ENCODE results near the gene CFAP68.
A peak's percentile ranks its signal among the peaks of the same experiment; 100 is the strongest.
"Not testable (repeated sequence)": the region's sequence is repeated elsewhere in the genome, so short reads cannot be mapped to it uniquely, and the experiment has no call there.

The CFAP68 gene

DNA sequence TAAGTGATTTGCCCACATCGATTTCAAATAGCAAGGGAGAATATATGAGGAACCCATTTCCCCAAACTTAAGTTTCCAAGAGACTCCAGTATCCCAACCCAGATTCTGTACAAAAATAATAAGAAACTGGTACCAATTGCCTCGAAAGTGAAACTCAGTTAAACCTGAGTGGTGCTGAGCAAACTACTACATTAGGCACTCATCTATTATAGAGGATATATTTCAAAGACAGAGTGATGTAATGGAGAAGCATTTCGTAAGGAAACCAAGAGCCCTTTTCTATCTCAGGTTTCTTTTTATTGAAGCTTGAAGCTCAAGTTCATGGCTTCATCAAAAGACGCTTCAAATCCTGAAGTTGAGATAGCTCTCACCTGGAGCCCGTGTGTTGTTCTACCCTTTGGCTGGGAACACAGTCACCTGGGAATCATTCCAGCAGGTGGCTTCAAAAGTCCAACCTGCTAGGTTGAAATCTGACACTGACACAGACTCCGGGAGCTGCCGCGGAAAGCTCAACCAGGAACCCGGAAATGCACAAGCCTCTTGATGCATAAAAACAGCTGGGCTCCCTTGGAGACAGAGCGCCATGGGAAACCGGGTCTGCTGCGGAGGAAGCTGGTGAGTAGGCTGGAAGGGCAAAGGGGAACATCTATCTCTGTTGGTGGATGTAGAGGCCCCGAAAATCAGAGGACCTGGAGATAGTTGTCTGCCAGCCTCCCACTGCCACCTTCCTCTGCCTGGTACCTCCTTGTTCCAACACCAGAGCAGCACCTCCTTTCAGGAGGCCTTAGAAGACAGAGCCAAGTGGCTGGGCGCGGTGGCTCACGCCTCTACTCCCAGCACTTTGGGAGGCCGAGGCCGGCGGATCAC lies 39.3 kb downstream of the CFAP68 start, which contains the start of gene C11orf52:
Gene C11orf52, plus strand, starts transcription at position 524 of the 867 bp plus-strand sequence. Its CDS starts 60 bp downstream, at position 584.
- DNase-seq = no peak

DNA sequence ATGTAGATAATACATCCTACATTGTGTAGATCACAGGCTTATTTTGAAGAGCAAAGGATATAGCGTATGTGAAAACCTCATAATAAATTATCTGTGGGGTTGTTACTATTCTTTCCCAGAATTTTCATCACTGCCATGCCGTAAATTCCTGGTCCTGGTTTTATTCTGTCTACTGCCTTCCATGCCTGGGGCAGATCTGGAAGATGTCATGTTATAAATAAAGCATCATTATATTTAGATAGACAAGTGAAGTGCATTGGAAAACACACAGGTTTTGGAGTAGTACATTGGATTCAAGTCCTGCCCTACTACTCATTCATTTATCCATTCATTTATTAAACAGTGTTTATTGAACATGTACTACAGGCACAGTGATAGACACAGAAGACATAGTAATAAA lies 41.6 kb downstream of the CFAP68 start:
- no peak for DNase-seq

DNA sequence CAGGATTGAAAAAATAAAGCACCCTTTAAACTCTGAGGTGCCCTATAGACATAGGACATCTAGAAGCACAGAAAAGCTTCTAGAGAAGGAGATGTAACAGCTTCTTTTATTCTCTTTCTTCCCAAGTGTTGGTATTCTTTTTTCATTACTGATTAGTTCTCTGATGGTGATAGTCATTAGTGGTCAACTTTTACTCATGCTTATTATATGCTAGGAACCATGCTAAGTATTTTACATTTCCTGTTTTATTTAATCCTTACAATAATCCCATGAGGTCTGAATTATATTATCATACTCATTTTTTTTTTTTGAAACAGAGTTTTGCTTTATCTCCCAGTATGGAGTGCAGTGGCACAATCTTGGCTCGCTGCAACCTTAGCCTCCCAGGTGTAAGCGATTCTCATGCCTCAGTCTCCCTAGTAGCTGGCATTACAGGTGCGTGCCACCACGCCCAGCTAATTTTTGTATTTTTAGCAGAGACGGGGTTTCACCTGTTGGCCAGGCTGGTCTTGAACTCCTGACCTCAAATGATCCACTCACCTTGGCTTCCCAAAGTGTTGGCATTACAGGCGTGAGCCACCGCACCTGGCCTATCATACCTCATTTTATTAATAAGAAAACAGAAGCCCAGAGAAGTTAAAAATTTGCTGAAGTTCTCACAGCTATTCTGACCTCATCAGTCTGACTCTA lies 42.3 kb downstream of the CFAP68 start:
- DNase-seq = no peak

DNA sequence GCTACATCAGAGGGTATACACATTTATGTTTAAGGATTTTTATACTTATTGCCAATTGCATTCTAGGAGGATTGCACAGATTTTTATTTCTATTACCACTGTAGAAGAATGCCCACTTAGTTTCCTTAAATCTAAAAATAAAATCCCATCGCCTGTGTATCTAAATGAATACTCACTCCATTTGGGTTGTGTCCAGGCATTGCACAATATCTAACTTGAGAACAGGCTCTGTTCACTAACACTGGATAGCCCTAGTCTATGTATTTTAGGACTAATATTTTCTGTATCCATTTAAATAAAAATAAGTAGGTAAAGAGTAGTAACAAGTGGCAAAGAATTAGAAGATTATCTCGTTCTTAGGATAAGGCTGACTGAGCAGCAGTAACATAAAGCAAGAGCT lies 43.5 kb downstream of the CFAP68 start:
- no peak for DNase-seq

DNA sequence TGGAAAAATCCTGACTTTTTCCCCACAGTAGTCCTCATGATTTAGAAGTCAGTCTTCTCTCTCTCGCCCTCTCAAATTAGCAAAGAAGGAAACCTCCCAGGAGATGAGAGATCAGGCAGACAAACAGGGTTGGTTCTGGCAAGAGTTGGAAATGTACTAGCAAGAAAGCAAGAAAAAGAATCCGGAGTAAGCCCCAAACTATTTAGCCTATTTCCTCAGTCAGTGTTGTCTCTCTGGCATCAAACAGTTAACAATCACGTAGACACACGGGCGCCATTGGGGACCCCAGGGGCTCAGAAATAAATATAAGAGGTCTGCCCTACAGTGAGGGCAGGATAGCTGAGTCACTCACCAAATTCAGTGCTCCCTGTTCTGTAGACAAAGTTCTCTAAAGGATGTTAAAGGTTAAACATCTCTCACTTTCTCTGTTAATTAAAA lies 44.0 kb downstream of the CFAP68 start:
- no peak for DNase-seq

DNA sequence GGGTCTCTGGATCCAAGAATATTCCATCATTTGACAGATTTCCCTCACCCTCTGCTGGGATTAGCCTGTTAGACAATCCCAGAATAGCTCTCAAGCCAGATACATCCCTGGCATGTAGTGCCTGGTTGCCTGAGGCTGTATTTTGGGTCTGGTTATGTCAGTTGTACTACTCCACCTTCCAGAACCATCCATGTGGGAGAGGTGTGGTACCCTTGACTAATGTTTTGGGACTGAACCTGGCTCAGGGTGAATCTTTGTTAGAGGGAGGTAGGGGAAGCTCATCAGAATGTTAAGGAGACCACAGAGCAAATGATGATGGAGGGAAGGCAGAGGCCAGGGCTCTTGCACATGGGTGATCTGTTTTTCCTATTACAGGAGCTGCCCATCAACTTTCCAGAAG lies 44.6 kb downstream of the CFAP68 start:
- DNase-seq = no peak

DNA sequence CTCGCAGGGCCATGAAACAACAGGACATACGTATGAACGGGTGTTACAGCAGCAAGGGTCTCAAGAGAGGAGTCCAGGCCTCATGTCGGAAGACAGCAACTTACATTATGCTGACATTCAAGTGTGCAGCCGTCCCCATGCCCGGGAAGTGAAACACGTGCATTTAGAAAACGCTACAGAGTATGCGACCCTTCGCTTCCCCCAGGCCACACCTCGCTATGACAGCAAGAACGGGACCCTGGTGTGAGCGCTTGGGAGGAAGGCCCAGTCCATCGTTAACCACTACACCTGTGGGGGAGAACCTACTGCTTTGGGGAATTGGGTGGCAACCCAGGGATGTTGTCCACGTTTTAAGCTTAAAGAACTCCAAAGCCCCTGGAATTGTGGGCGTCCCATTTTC lies 46.6 kb downstream of the CFAP68 start:
- no peak for DNase-seq

DNA sequence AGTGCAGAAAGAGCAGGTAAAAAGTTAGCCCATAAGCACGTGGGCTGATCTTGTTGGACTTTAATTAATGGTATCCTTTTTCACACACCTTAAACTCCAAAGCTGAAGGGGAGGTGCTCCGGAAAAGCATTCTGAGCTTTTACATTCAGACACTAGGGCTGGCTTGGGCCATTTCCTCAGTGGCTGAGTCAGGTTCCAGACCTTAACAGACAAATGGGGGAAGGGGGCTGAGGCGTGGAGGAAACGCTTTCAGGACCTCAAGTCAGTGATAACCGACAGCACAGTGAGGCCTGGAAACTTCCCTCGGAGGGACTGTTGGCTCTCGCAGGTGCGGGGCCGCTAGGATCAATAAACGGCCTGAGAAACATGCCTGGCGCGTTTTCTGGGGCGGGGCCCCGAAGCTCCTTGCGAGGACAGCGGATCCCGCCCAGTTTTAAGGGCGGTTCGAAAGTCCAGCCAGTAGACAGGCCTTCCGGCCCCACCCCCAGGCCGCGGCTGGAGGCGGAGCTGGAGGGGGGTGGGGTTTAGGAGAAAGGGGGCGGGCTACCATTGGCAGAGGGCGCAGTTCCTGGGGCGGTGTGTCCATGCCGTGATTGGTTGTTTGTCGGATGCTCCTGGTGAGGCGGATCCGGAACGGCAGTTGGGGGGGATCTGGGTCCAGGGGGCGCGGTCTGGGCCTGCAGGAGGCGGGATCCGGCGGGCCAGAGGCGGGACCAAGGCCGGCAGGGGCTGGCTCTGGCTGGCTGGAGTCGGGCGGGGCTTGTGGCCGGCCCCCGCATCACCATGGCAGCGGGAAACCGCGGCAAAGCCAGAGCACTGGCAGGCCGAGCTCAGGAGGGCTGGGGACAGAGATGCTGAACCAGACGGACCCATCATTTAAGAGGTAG lies 47.4 kb downstream of the CFAP68 start:
- DNase-seq = peak; percentile 95

DNA sequence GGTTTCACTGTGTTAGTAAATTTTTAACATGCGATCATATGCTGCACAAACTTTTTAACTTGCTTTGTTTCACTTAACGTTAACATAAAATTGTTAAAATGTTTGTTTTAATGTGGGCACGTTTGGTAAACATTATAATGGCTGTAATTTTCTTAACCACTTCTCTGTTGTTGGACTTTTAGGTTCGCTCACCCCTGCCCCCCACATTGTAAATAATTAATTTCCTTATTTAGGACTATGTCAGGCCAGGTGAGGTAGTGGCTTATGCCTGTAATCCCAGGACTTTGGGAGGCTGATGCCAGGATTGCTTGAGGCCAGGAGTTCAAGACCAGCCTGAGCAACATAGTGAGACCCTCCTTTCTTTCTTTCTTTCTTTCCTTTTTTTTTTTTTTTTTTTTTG lies 51.1 kb downstream of the CFAP68 start:
- DNase-seq = no peak

DNA sequence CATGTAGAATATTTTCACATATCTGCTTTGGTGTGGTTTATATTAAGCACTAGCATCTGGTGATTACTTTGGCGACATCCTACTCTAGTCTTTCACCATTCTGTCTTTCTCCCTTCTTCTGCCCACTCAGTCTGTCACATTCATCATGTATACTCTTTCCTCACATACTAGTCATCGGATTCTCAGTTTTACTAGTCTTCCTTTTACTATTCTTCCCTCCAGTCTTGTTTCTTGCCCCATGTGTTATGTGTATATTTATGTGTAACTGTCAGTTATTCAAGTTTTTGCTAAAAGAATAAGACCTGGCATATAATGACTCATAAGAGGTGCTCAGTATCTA lies 53.2 kb downstream of the CFAP68 start:
- no peak for DNase-seq

DNA sequence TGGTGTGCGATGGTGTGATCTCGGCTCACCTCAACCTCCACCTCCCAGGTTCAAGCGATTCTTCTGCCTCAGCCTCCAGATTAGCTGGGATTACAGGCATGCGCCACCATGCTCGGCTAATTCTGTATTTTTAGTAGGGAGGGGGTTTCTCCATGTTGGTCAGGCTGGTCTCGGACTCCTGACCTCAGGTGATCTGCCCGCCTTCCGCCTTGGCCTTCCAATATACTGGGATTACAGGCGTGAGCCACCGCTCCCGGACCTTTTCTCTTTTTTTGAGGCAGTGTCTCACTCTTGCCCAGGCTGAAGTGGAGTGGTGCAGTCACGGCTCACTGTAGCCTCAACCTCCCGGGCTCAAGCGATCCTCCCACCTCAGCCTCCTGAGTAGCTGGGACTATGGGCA lies 53.8 kb downstream of the CFAP68 start:
- not testable (repeated sequence) for DNase-seq

DNA sequence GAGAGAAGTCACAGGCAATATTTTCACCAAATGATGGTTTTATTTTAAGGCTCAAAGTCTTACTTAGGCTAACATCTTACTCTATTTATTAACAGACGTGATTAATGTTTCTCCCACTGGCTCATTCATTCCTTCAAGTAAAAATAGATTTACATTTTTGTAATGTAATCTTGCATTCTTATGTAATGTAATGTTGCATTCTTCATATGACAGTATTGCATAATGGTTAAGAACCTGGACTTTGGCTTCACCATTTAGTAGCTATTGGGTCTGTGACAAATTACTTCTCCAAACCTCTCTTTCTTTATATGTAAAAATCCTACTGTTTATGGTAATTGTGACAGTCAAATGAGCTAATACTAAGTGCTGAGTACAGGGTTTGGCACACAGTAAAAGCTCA lies 54.5 kb downstream of the CFAP68 start:
- no peak for DNase-seq

DNA sequence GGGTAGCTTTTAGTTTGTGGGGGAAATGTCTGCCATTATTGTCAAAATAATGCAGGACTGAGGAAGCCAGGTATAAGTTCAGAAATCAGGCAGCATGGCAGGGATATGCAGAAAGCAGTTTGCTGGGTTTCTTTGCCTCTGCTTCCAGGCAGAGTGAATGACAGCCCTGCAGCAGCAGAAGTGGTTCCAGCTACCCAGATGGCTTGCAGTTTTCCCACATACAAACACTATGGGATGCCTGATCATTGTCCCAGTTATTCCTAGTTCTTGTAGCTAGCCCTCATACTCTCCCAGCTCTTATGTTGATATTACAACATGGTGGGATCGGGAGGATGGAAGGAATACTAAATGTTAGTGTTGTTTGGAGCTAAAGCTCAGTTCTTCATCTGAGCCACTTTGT lies 55.0 kb downstream of the CFAP68 start:
- no peak for DNase-seq

Data from activated gamma-delta T cell (primary cell).